ENCODE results near the gene PKLR. TPM values are rescaled to one million over a fixed set of nuclear protein-coding genes. Genes with fewer than 3 reads are reported as not detected.
"Not testable (repeated sequence)": the region's sequence is repeated elsewhere in the genome, so short reads cannot be mapped to it uniquely, and the experiment has no call there.

PKLR gene
- polyA plus RNA-seq, 1 donor from 2014 or later: not detected

DNA sequence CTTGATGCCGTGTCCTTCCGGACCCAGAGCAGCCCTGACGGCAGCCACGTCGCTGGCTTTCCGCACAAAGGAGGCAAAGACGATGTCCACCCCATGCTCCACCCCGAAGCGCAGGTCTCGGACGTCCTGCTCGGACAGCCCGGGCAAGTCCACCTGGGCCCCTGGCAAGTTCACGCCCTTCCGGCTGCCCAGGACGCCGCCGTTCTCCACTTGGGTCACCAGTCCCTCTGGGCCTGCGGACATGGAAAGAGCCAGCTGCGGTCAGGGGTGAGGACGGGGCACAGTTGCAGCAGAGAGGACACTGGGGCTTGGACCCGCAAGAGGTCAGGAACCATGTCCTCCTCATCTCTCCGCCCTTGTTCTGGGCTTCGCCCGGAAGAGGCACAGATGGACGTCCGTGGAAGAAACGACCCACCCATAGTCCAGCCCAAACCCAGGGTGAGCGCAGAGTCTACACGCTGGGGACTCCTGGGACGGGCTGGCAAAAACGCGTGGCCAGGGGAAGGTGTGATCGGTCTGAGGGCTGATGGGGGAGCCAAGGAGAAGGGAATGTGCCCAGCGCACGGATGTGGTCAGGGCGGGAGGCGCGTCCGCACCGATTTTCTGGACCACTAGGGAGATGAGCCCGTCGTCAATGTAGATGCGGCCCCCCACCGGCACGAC lies 6.6 kb downstream of the PKLR start:
- Histone ChIP-seq H4K20me1 (ENCODE audit: insufficient read depth) (no peaks in the 10 kb centered on the region), H3K79me2 (replicated peaks; ENCODE audit: insufficient read depth, low read length) (no peaks in the 10 kb centered on the region), H3K9me3 (ENCODE audit: low read length) (no peaks in the 10 kb centered on the region), H3K27me3 (ENCODE audit: insufficient read depth, low read depth, low read length) (peaks cover 27% of the 10 kb centered on the region), H3K27ac (ENCODE audit: low read length) (no peak overlapping the region), H3K36me3 (ENCODE audit: insufficient read depth, low read length) (no peaks in the 10 kb centered on the region), H2AFZ (ENCODE audit: low read depth, low read length) (no peak overlapping the region), H3K4me2 (ENCODE audit: low read length) (no peak overlapping the region), H3F3A (ENCODE audit: insufficient read depth, low read length, poor library complexity, severe bottlenecking) (no peaks in the 10 kb centered on the region), H3K9ac (ENCODE audit: low read length) (no peak overlapping the region), H3K9me2 (ENCODE audit: insufficient read depth, low read length) (no peaks in the 10 kb centered on the region), H3K4me3 (ENCODE audit: low read length) (no peak overlapping the region)
- no peak for TF ChIP-seq TAF1 (IDR thresholded peaks at IDR 0.05; ENCODE audit: low read depth)
- TF ChIP-seq SMC3 (conservative IDR thresholded peaks at IDR 0.05; ENCODE audit: poor library complexity): no peak
- TF ChIP-seq POLR2AphosphoS5 (IDR thresholded peaks at IDR 0.05): no peak
- TF ChIP-seq MXI1 (conservative IDR thresholded peaks at IDR 0.05; ENCODE audit: poor library complexity, severe bottlenecking): no peak
- TF ChIP-seq CTCF (IDR thresholded peaks at IDR 0.05; ENCODE audit: poor library complexity, severe bottlenecking): no peak
- no peak for TF ChIP-seq RAD21 (conservative IDR thresholded peaks at IDR 0.05)
- no peak for TF ChIP-seq EZH2 (IDR thresholded peaks at IDR 0.05; ENCODE audit: borderline replicate concordance, insufficient read depth, low read length, poor library complexity, severe bottlenecking)
- TF ChIP-seq EP300 (conservative IDR thresholded peaks at IDR 0.05; ENCODE audit: poor library complexity, severe bottlenecking): no peak
- TF ChIP-seq, protein P1, sequence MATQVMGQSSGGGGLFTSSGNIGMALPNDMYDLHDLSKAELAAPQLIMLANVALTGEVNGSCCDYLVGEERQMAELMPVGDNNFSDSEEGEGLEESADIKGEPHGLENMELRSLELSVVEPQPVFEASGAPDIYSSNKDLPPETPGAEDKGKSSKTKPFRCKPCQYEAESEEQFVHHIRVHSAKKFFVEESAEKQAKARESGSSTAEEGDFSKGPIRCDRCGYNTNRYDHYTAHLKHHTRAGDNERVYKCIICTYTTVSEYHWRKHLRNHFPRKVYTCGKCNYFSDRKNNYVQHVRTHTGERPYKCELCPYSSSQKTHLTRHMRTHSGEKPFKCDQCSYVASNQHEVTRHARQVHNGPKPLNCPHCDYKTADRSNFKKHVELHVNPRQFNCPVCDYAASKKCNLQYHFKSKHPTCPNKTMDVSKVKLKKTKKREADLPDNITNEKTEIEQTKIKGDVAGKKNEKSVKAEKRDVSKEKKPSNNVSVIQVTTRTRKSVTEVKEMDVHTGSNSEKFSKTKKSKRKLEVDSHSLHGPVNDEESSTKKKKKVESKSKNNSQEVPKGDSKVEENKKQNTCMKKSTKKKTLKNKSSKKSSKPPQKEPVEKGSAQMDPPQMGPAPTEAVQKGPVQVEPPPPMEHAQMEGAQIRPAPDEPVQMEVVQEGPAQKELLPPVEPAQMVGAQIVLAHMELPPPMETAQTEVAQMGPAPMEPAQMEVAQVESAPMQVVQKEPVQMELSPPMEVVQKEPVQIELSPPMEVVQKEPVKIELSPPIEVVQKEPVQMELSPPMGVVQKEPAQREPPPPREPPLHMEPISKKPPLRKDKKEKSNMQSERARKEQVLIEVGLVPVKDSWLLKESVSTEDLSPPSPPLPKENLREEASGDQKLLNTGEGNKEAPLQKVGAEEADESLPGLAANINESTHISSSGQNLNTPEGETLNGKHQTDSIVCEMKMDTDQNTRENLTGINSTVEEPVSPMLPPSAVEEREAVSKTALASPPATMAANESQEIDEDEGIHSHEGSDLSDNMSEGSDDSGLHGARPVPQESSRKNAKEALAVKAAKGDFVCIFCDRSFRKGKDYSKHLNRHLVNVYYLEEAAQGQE (IDR thresholded peaks at IDR 0.05; ENCODE audit: borderline replicate concordance): no peak

DNA sequence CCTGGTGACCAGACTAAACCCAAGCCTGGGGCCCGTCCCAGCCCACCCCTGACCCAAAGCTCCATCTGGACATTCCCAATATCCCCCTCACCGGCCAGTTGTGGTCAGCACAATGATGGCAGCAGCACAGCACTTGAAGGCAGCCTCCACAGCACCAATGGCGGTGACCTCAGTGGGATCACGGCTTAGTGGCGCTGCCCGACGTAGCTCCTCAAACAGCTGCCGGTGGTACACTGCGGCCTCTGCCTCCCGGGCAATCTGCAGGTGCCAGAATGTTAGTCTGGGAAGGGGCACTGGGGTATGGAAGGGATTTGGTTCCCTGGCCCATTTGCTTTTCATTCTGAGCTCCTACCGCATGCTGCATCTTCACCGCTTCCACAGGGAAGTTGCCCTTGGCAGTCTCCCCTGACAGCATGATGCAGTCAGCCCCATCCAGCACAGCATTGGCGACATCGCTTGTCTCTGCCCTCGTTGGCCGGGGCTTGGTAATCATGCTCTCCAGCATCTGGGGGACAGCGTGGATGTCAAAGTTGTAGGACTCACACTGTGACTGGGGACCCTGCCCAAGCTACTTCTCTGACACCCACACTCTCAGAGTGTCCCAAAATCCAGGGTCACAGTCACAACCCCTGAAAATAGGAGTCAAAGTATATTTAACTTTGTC lies 8.0 kb downstream of the PKLR start:
- no peak for TF ChIP-seq CTCF (IDR thresholded peaks at IDR 0.05; ENCODE audit: poor library complexity, severe bottlenecking)
- TF ChIP-seq TAF1 (IDR thresholded peaks at IDR 0.05; ENCODE audit: low read depth): no peak
- no peak for TF ChIP-seq MXI1 (conservative IDR thresholded peaks at IDR 0.05; ENCODE audit: poor library complexity, severe bottlenecking)
- no peak for TF ChIP-seq RAD21 (conservative IDR thresholded peaks at IDR 0.05)
- TF ChIP-seq SMC3 (conservative IDR thresholded peaks at IDR 0.05; ENCODE audit: poor library complexity): no peak
- TF ChIP-seq EP300 (conservative IDR thresholded peaks at IDR 0.05; ENCODE audit: poor library complexity, severe bottlenecking): no peak
- TF ChIP-seq, protein P1 (IDR thresholded peaks at IDR 0.05; ENCODE audit: borderline replicate concordance): no peak
- no peak for TF ChIP-seq EZH2 (IDR thresholded peaks at IDR 0.05; ENCODE audit: borderline replicate concordance, insufficient read depth, low read length, poor library complexity, severe bottlenecking)
- TF ChIP-seq POLR2AphosphoS5 (IDR thresholded peaks at IDR 0.05): no peak
- no peak overlapping the region for H2AFZ ChIP-seq (ENCODE audit: low read depth, low read length)
- no peaks in the 10 kb centered on the region for H3K36me3 ChIP-seq (ENCODE audit: insufficient read depth, low read length)
- H3F3A ChIP-seq (ENCODE audit: insufficient read depth, low read length, poor library complexity, severe bottlenecking): no peaks in the 10 kb centered on the region
- no peak overlapping the region for H3K9ac ChIP-seq (ENCODE audit: low read length)
- H3K79me2 ChIP-seq (replicated peaks; ENCODE audit: insufficient read depth, low read length): no peaks in the 10 kb centered on the region
- no peaks in the 10 kb centered on the region for H4K20me1 ChIP-seq (ENCODE audit: insufficient read depth)
- H3K9me3 ChIP-seq (ENCODE audit: low read length): no peaks in the 10 kb centered on the region
- H3K27ac ChIP-seq (ENCODE audit: low read length): no peak overlapping the region
- H3K27me3 ChIP-seq (ENCODE audit: insufficient read depth, low read depth, low read length): peaks cover 27% of the 10 kb centered on the region
- no peaks in the 10 kb centered on the region for H3K9me2 ChIP-seq (ENCODE audit: insufficient read depth, low read length)
- no peak overlapping the region for H3K4me3 ChIP-seq (ENCODE audit: low read length)
- no peak overlapping the region for H3K4me2 ChIP-seq (ENCODE audit: low read length)

DNA sequence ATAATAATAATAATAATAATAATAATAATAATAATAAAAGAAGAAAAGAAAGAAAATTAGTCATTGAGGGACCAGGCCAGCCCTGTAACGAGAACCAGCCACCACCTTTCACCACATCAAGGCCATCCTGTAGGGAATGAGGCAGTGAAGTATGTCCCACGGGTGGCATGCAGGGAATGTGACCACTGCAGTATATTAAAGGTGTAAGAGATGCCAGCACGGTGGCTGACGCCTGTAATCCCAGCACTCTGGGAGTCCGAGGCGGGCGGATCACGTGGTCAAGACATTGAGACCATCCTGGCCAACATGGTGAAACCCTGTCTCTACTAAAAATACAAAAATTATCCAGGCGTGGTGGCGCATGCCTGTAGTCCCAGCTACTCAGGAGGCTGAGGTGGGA lies 10.2 kb downstream of the PKLR start:
- H3K4me3 ChIP-seq (ENCODE audit: low read length); H3K9ac ChIP-seq (ENCODE audit: low read length); H3K79me2 ChIP-seq (replicated peaks; ENCODE audit: insufficient read depth, low read length); H3F3A ChIP-seq (ENCODE audit: insufficient read depth, low read length, poor library complexity, severe bottlenecking); H4K20me1 ChIP-seq (ENCODE audit: insufficient read depth); H3K36me3 ChIP-seq (ENCODE audit: insufficient read depth, low read length); H2AFZ ChIP-seq (ENCODE audit: low read depth, low read length); H3K9me2 ChIP-seq (ENCODE audit: insufficient read depth, low read length); H3K9me3 ChIP-seq (ENCODE audit: low read length); H3K27ac ChIP-seq (ENCODE audit: low read length); H3K4me2 ChIP-seq (ENCODE audit: low read length): not testable (repeated sequence)
- H3K27me3 ChIP-seq (ENCODE audit: insufficient read depth, low read depth, low read length): peaks cover 25% of the 10 kb centered on the region

All from neural cell (in vitro differentiated cells).